HCT116 (cell line): Measurements from ENCODE around the gene ATP6V1A. TPM values are rescaled to one million over a fixed set of nuclear protein-coding genes. Genes with fewer than 3 reads are reported as not detected.

Experiments used
- ATAC-seq: fragments of 200-7000 bp; cut with Tn5 transposase; 2 replicates; pipeline ENCODE4 v1.9.1; 2020; ENCODE audit warnings: mild to moderate bottlenecking, moderate library complexity
- BruUV-seq: library from RNA; stranded (reverse); fragments of 400-500 nt; replicated peaks from 2 replicates; lab custom pipeline; 2021; lab: Mats Ljungman, UMichigan
- CTCF ChIA-PET: fragments of 300-600 bp; sonication (Branson Sonifier 250); formaldehyde crosslinking; loops from one replicate; lab custom pipeline; 2021; ENCODE audit warnings: antibody characterized with exemption; lab: Charles Lee
- POLR2A ChIA-PET: fragments of 300-600, 350-600 bp; sonication (Branson Sonifier 250); formaldehyde crosslinking; loops from one replicate; lab custom pipeline; 2021; ENCODE audit warnings: antibody characterized with exemption; lab: Charles Lee
- RAD21 ChIA-PET, 2 experiments: fragments of 300-600 bp; sonication (Branson Sonifier 250); formaldehyde crosslinking; loops; one replicate each; lab custom pipeline; 2023; ENCODE audit warnings: low total read pairs in 2 of 2; ENCODE audit not compliant: uncharacterized antibody in 2 of 2, unreplicated experiment in 2 of 2, low non-redundant PET in 1 of 2; lab: Charles Lee
- DNase-seq: peaks from one replicate; pipeline ENCODE4 v3.0.0-alpha.2; 2010; ENCODE audit warnings: low read depth, low spot score
- H2AFZ ChIP-seq: fragments of 200-600 bp; shearing (Covaris generic), sonication (generic); 2 replicates; pipeline ENCODE4 v1.6.1; 2017; ENCODE audit warnings: low read depth, mixed run types, mixed read lengths, antibody characterized with exemption, low read length; ENCODE audit not compliant: poor library complexity, severe bottlenecking
- H3K27ac ChIP-seq: 2 replicates; pipeline ENCODE4 v1.5.1; 2012; ENCODE audit warnings: low read depth, low read length
- H3K27me3 ChIP-seq: fragments of 200-600 bp; sonication (generic); 2 replicates; pipeline ENCODE4 v1.6.1; 2016; ENCODE audit warnings: mixed run types, low read length, mixed read lengths; ENCODE audit not compliant: insufficient read depth
- H3K36me3 ChIP-seq, 2 experiments: fragments of 200-500 bp in 1 of 2; fragments of 200-600 bp in 1 of 2; sonication (Bioruptor generic) in 1 of 2; sonication (generic) in 1 of 2; 2 replicates each; pipeline versions ENCODE4 v1.5.1 to v1.6.1; 2014 to 2016; ENCODE audit warnings: low read length in 2 of 2, inconsistent platforms in 1 of 2, mixed read lengths in 1 of 2, mixed run types in 1 of 2; ENCODE audit not compliant: insufficient read depth in 2 of 2, control insufficient read depth in 1 of 2
- H3K4me1 ChIP-seq, 2 experiments: fragments of 200-600 bp in 1 of 2; sonication (generic) in 1 of 2; 2 replicates each; pipeline versions ENCODE4 v1.5.1 to v1.6.1; 2012 to 2017; ENCODE audit warnings: low read length in 2 of 2, inconsistent platforms in 1 of 2, mild to moderate bottlenecking in 1 of 2, mixed read lengths in 1 of 2, mixed run types in 1 of 2, moderate library complexity in 1 of 2; ENCODE audit not compliant: insufficient read depth in 2 of 2, control insufficient read depth in 1 of 2
- H3K4me2 ChIP-seq: fragments of 200-600 bp; sonication (generic); 2 replicates; pipeline ENCODE4 v1.6.1; 2017; ENCODE audit warnings: mixed run types, low read length, mixed read lengths
- H3K4me3 ChIP-seq, 2 experiments: fragments of 200-600 bp in 1 of 2; sonication (generic) in 1 of 2; replicated peaks in 1 of 2; 2 replicates each; pipeline ENCODE4 v1.5.1; 2011 to 2016; ENCODE audit warnings: low read length in 2 of 2, control low read depth in 1 of 2, low read depth in 1 of 2, mild to moderate bottlenecking in 1 of 2, mixed read lengths in 1 of 2, mixed run types in 1 of 2
- H3K79me2 ChIP-seq: fragments of 200-600 bp; sonication (generic); 2 replicates; pipeline ENCODE4 v1.6.1; 2017; ENCODE audit warnings: mild to moderate bottlenecking, mixed run types, low read length, moderate library complexity, mixed read lengths; ENCODE audit not compliant: insufficient read depth
- H3K9ac ChIP-seq: fragments of 200-600 bp; sonication (generic); 2 replicates; pipeline ENCODE4 v1.6.1; 2016; ENCODE audit warnings: low read length, mixed read lengths
- H3K9me2 ChIP-seq: fragments of 200-600 bp; sonication (generic), shearing (Covaris generic); 2 replicates; pipeline ENCODE4 v1.6.1; 2017; ENCODE audit warnings: mixed run types, mild to moderate bottlenecking, moderate library complexity; ENCODE audit not compliant: insufficient read depth
- H3K9me3 ChIP-seq, 2 experiments: fragments of 200-500 bp in 1 of 2; fragments of 200-600 bp in 1 of 2; sonication (Bioruptor generic) in 1 of 2; sonication (generic) in 1 of 2; 2 replicates each; pipeline ENCODE4 v1.6.1; 2014 to 2017; ENCODE audit warnings: low read length in 2 of 2, mixed read lengths in 2 of 2, inconsistent platforms in 1 of 2, low read depth in 1 of 2, mild to moderate bottlenecking in 1 of 2, mixed run types in 1 of 2, moderate library complexity in 1 of 2; ENCODE audit not compliant: control insufficient read depth in 1 of 2, insufficient read depth in 1 of 2
- H4K20me1 ChIP-seq: fragments of 200-600 bp; sonication (generic), shearing (Covaris generic); 2 replicates; pipeline ENCODE4 v1.6.1; 2017; ENCODE audit warnings: mixed run types, mild to moderate bottlenecking, moderate library complexity; ENCODE audit not compliant: insufficient read depth
- ATF3 ChIP-seq: IDR thresholded peaks from 2 replicates; pipeline ENCODE4 v1.6.1; 2012
- CEBPB ChIP-seq: IDR thresholded peaks from 2 replicates; pipeline ENCODE4 v1.6.1; 2012; ENCODE audit warnings: low read depth
- EGR1 ChIP-seq: IDR thresholded peaks from 2 replicates; pipeline ENCODE4 v1.6.1; 2012; ENCODE audit warnings: low read depth
- ELF1 ChIP-seq: IDR thresholded peaks from 2 replicates; pipeline ENCODE4 v1.6.1; 2012; ENCODE audit warnings: low read depth, borderline replicate concordance
- EZH2phosphoT487 ChIP-seq: fragments of 200-600 bp; IDR thresholded peaks from 2 replicates; pipeline ENCODE4 v1.6.1; 2018; ENCODE audit warnings: antibody characterized with exemption, borderline replicate concordance
- FOSL1 ChIP-seq: IDR thresholded peaks from 2 replicates; pipeline ENCODE4 v1.6.1; 2012; ENCODE audit warnings: low read depth
- MAX ChIP-seq: IDR thresholded peaks from 2 replicates; pipeline ENCODE4 v1.6.1; 2012
- POLR2A ChIP-seq: IDR thresholded peaks from 2 replicates; pipeline ENCODE4 v1.7.0; 2011; ENCODE audit warnings: borderline replicate concordance; ENCODE audit not compliant: insufficient read depth, insufficient read length; ENCODE audit errors: extremely low read depth
- RAD21 ChIP-seq: IDR thresholded peaks from 2 replicates; pipeline ENCODE4 v1.6.1; 2012; ENCODE audit warnings: low read depth, mild to moderate bottlenecking
- SIN3A ChIP-seq: IDR thresholded peaks from 2 replicates; pipeline ENCODE4 v1.6.1; 2012; ENCODE audit warnings: low read depth
- SP1 ChIP-seq: IDR thresholded peaks from 2 replicates; pipeline ENCODE4 v1.6.1; 2012; ENCODE audit warnings: low read depth
- SRF ChIP-seq: IDR thresholded peaks from 2 replicates; pipeline ENCODE4 v1.6.1; 2012; ENCODE audit warnings: low read depth
- YY1 ChIP-seq: IDR thresholded peaks from 2 replicates; pipeline ENCODE4 v1.6.1; 2011; ENCODE audit warnings: low read length, low read depth, moderate library complexity, mild to moderate bottlenecking; ENCODE audit not compliant: insufficient replicate concordance; ENCODE audit errors: extremely low read depth
- ZFX ChIP-seq: fragments of 450-650 bp; IDR thresholded peaks from 2 replicates; pipeline ENCODE4 v1.6.1; 2017
- intact Hi-C: fragments of 100-400 bp; cut with micrococcal nuclease; formaldehyde crosslinking; loops from 2 replicates; pipeline ENCODE4 v1.10.0; 2022
- total RNA-seq: library from RNA; stranded (reverse); gene quantifications from one replicate; pipeline ENCODE4 v1.2.1, GENCODE V29; 2021; ENCODE audit not compliant: unreplicated experiment

The ATP6V1A gene
- total RNA-seq, 1 experiment from 2014 or later, result 54.7 TPM

GRCh38 chr3:113707835-113708234, 39.0 kb upstream of the ATP6V1A start:
- Histone ChIP-seq H3K9ac (no peak overlapping the region), H3K4me3 (no peak overlapping the region), H3K27me3 (no peaks in the 10 kb centered on the region), H3K4me1 (no peaks in the 10 kb centered on the region), H4K20me1 (no peaks in the 10 kb centered on the region), H3K79me2 (no peaks in the 10 kb centered on the region), H3K36me3 (no peaks in the 10 kb centered on the region), H2AFZ (no peak overlapping the region), H3K9me3 (no peaks in the 10 kb centered on the region), H3K9me2 (no peaks in the 10 kb centered on the region), H3K4me2 (no peak overlapping the region), H3K27ac (no peak overlapping the region)
- no TSS peak for BruUV-seq
- no peak for DNase-seq
- RAD21 ChIA-PET, result no interaction called here
- CTCF ChIA-PET, result no interaction called here
- no peak for ATAC-seq
- POLR2A ChIA-PET, result no interaction called here
- intact Hi-C loops, result no loop called here
- no peak for TF ChIP-seq ELF1
- TF ChIP-seq ZFX, result no peak
- TF ChIP-seq SRF, result no peak
- TF ChIP-seq FOSL1, result no peak
- no peak for TF ChIP-seq SIN3A
- no peak for TF ChIP-seq SP1
- TF ChIP-seq RAD21, result no peak

GRCh38 chr3:113712129-113712528, 34.7 kb upstream of the ATP6V1A start:
- BruUV-seq, result no TSS peak
- RAD21 ChIA-PET, result no interaction called here
- CTCF ChIA-PET, result no interaction called here
- Histone ChIP-seq H4K20me1 (no peaks in the 10 kb centered on the region), H2AFZ (no peak overlapping the region), H3K9me3 (no peaks in the 10 kb centered on the region), H3K79me2 (no peaks in the 10 kb centered on the region), H3K4me1 (no peaks in the 10 kb centered on the region), H3K27me3 (no peaks in the 10 kb centered on the region), H3K9ac (no peak overlapping the region), H3K4me3 (no peak overlapping the region), H3K9me2 (no peaks in the 10 kb centered on the region), H3K27ac (no peak overlapping the region), H3K4me2 (no peak overlapping the region), H3K36me3 (no peaks in the 10 kb centered on the region)
- intact Hi-C loops, result no loop called here
- DNase-seq, result no peak
- no peak for ATAC-seq
- POLR2A ChIA-PET, result interaction anchor here (0.7 kb wide), 1 partner anchor 45 kb away, joined by 3 read pairs; no protein-coding TSS in a partner anchor
- TF ChIP-seq ATF3 (no peak), EGR1 (no peak), SIN3A (no peak), MAX (no peak), SRF (no peak), YY1 (no peak), POLR2A (no peak), CEBPB (no peak), EZH2phosphoT487 (no peak)
- TF ChIP-seq, all 23 proteins: peak for 0
